ENCODE measurements around the gene HEATR5A.
"Not testable (repeated sequence)": the region's sequence is repeated elsewhere in the genome, so short reads cannot be mapped to it uniquely, and the experiment has no call there.

The HEATR5A gene

DNA sequence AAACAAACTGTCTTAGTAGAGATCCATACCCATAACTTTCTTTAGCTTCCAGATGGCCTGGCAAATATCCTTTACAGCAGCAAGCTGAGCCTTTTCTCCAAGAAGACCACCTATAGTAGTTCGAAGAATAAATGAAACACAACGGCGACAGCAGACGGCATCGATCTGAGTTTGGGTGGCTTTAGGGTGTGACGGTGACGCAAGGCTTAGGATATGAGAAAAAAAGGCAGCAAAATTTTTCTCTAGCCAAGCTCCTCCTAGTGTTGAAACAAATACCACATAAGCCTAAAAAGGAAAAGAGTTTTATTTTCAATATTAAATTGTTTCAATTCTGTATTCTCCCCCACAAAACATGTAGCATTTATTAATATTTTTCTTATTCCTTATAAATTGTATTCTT lies 33.3 kb downstream of the HEATR5A start:
- DNase-seq, result no peak

DNA sequence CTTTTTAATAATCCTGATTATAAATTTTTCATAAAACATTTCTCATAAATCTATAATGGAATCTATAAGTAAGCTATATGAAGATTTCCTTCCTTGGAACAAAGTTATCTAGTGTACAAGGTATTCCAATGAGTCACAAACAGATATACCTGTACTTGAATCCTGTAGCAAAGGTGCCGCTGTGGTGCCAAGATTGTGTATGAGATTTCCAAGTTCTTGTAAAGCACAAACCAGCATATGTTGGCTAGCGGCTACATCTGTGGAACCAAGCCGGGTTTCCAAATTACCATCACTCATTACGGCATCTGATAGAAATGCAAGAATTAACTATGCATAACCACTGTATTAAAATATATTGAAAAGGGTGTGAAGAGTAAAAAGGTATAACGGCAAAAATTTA lies 34.1 kb downstream of the HEATR5A start:
- DNase-seq, result no peak

DNA sequence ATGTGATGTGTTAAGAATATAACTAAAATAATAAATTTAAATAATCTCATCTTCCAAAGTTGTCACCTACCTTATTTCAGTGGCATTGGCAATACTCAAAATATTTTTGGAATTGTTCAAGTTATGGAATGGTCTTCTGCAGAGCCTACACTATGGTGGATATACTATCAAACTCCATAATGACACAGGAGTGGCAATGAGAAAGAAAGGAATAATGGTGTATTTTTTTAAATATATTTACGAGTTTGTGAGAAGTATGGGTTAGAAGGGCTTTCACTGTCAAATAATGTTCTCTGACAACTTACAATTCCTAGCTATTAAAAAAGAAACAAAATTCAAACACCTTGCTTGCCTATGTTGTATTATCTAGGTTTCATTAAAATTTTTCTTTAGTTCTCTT lies 38.1 kb downstream of the HEATR5A start:
- no peak for DNase-seq

DNA sequence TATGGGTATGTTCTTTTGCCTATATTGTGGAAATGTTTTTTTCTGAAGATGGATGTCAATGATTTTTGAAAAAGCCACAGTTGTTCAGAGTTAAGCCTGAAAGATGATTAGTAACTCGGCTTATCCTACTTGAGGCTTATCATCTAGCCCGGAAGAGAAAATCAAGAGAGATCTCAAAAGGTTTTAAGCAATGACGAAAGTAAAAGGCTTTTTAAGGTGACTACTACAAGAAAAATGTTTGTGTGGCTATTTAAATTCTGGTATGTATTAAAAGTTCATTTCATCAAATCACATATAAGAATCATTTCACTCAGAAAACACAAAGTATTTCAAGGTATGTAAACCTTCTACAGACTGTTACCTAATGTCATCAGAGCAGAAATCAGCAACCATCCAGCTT lies 40.2 kb downstream of the HEATR5A start:
- DNase-seq, result no peak

DNA sequence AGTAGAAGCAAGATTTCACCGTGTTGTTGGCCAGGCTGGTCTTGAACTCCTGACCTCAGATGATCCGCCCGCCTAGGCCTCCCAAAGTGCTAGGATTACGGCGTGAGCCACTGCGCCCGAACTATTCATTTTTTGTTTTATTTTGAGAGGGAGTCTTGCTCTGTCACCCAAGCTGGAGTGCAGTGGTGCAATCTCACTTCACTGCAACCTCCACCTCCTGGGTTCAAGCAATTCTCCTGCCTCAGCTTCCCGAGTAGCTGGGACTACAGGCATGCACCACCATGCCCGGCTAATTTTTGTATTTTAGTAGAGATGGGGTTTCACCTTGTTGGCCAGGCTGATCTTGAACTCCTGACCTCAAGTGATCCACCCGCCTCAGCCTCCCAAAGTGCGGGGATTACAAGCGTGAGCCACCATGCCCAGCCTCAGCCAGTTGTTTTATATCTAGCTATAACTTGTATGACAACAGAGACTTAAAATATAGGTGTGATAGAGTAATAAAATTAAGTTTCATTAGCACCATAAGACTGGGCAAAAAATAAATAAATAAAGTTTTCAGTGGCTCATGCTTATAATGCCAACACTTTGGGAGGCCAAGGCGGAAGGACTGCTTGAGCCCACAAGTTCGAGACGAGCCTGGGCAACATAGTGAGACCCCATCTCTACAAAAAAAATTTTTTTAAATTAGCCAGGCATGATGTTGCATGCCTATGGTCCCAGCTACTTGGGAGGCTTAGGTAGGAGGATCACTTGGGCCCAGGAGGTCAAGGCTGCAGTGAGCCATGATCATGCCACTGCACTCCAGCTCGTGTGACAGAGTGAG lies 41.0 kb downstream of the HEATR5A start:
- DNase-seq, result not testable (repeated sequence)

DNA sequence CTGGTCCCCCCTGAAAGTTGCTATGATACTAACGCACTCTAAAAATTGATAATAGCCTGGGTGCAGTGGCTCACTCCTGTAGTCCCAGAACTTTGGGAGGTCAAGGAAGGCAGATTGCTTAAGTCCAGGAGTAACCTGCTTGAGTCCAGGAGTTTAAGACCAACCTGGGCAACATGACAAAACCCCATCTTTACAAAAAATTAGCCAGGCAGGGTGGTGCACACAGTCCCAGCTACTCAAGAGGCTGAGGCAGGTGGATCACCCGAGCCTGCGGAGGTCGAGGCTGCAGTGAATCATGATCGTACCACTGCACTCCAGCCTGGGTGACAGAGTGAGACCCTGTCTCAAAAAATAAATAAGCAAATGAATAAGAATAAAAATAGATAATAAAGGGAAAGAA lies 42.9 kb downstream of the HEATR5A start:
- no peak for DNase-seq

DNA sequence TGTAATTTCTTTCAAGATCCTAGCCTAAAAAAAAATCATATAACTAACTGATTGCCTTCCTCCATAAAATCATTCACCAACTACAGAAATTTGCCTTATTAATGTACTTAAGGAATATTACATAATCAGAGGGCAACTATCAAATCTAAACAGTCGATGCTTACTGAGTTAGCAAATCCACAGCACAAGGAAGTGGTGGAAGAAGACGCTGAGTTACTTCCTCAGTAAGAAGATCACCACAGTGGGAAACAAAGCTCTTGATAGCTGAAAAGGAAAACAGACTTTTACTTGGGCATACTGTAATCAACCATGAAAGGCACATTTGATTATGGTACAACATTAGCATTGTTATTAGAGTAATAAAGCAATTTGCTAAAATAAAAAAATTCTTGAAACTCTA lies 48.7 kb downstream of the HEATR5A start:
- no peak for DNase-seq

DNA sequence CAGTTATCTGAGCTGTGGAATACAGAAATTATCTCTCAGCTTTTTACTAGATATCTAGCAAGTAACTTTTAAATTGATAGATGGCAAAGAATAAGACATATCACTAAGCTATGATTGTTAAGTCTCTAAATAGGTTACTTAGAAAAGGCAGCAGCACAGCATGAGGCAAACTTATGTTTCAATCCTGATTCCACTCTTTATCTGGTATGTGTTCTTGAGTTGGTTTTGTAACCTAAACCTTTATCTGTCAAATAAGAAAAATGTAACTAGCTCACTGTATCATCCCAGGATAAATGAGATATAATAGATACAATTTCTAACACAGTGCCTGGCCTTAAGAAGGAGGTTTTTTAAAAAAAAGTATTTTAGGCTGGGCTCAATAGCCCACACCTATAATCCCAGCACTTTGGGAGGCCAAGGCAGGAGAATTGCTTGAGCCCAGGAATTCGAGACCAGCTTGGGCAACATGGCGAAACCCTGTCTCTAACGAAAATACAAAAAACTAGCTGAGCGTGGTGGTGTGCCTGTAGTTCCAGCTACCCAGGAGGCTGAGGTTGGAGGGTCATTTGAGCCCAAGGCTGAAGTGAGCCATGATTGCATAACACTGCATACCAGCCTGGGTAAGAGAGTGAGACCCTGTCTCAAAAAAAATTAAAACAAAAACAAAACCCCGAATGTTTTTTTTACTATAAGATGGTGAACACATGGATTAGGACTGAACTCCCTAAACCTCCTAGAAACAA lies 56.8 kb downstream of the HEATR5A start:
- DNase-seq, result no peak

DNA sequence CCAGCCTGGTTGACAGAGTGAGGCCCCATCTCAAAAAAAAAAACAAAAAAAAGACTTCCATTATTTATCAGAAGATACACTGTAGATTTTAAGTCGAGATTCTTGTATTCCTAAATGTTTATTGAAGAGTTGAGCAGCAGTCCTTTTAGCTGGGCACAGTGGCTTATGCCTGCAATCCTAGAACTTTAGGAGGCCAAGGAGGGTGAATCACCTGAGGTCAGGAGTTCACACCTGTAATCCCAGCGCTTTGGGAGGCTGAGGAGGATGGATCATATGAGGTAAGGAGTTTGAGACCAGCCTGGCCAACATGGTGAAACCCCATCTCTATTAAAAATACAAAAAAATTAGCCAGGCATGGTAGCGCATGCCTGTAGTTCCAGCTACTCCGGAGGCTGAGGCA lies 57.6 kb downstream of the HEATR5A start:
- no peak for DNase-seq

DNA sequence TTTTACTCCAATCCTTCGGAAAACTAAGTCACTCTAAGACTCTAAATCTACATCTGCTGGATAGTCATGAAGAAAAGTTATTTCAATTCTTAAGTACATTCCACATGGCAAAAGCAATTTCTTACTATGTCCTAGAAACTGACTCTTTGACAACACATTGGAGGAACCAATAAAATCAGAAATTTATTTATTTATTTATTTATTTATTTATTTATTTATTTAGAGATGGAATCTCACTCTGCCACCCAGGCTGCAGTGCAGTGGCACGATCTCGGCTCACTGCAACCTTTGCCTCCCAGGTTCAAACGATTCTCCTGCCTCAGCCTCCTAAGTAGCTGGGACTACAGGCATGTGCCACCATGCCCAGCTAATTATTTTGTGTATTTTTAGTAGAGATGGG lies 58.6 kb downstream of the HEATR5A start:
- DNase-seq, result not testable (repeated sequence)

DNA sequence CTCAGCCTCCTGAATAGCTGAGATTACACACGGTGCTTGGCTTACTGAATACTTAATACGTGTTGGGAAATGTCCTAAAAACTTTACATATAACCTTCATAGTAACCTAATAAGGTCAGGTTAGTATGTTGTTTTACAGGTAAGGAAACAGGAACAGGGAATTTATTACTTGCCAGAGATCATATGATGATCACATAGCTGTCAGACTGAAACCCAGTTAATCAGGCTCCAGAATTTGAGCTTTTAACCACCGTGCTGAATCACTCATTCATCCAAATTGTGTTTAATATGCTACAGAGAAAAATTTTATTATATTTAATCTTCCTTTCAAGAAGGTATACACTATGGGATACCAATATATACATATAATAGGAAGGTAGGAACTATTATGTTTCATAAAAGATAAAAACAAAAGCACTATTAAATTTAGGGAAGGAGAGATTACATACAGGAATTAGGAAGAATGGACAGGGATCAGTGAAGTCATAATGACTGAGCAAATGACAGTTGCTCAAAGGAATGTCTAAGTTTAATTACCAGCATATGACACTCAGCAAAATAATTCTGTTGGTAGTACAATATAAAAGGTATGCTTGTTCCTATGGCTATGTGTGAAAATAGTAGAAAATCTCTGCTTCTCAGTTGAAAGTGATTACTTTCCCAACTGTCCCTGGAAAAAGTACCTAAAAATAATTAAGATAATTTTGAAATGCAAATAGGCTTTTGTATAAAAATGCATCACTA lies 59.3 kb downstream of the HEATR5A start:
- DNase-seq, result no peak

DNA sequence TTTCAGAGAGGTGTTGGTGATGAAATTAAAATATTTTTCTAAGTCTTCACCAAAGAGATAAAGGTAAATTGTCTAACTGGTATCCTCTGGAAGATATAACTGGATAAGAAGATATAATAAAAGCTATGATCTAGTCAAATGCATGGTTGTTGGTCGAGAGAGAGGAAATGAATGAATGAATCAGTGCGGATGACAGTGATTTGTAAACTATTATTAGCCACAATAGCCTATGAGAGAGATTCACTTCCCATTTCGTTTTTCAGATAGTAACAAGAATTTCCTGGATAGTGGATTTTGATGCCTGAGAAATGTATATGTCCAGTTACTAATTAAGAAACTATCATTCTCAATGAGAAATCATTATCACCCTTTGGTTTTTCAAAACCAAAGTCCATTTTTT lies 63.1 kb downstream of the HEATR5A start:
- no peak for DNase-seq

DNA sequence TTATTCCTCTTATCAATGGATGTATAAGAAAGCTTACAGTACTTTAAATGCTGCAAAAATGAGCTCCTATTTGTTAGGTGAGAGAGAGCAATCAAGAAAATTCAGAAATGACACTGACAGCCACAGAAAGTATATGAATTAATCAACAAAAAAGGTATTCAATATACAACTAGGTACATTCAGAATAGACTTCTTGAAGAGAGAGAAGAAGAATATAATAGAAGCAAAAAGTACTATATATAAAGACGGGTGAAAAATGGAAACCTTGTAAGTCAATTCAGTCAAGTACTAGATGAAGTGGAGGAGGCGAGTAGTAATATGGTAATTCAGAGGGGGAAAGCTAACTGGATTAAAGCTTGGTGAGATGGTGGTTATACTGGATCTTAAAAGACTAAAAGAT lies 74.3 kb downstream of the HEATR5A start:
- no peak for DNase-seq

DNA sequence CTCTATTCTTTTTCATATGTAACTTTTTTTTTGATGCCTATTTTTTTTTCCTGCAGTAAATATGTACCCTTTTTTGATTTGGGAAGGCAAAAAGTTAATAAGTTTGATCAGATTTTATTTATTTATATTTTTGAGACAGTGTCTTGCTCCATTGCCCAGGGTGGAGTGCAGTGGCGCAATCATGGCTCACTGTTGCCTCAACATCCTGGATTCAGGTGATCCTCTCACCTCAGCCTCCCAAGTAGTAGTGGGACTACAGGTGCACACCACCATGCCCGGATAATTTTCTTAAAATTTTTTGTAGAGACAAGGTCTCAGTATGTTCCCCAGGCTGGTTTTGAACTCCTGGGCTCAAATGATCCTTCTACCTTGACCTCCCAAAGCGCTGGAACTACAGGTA lies 79.1 kb downstream of the HEATR5A start:
- no peak for DNase-seq

DNA sequence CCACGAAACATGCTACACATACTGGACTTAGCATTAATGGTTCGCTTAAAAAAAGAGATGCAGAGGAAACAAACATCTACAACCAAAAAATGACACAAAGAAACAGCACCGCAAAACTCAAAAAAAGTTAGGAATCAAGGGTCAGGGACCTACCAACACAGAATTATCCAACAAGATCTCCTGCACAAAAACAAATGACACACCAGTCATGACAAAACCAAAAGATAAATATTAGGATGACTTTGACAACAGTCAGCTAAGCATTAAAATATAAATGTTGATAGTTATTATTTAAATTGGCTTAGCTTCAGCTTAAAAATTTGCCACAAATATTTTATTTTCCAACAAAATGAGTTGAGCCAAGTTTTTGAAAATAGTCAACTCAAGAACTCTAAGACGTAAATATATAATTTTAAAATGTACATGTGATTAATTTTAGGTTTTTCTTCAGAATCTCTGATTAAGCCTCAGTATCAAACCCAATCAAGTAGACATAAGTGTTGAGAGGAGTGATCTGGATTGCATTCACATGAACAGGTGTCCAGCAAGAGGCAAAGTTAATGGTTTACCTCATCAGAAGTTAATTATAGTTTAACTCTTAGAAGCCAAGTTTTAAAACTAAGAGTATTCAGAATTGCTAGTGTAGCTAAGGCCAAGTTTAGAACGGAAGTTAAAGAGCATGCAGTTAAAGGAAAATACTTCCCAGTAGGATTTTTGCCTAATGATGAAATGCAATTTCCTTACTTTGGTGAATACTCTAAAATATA lies 79.9 kb downstream of the HEATR5A start:
- DNase-seq, result no peak

DNA sequence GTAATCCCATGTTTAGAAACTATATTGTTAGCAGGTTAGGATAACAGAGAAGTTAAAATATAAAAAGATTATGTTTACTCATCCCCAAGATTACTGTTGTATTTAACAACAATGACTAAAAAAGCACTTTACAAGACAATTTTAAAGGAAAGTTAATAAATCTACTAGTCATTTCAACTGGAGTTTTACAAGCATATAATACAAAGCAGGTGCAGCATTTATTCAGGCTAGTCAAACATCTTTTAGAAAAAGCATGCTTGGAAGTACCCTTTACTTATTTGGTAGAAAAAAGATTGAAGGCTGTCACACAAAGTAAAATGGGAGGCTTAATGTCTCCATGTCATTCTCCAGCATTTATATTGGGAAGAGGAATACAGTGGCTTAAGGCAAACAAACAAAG lies 80.6 kb downstream of the HEATR5A start:
- DNase-seq, result no peak

DNA sequence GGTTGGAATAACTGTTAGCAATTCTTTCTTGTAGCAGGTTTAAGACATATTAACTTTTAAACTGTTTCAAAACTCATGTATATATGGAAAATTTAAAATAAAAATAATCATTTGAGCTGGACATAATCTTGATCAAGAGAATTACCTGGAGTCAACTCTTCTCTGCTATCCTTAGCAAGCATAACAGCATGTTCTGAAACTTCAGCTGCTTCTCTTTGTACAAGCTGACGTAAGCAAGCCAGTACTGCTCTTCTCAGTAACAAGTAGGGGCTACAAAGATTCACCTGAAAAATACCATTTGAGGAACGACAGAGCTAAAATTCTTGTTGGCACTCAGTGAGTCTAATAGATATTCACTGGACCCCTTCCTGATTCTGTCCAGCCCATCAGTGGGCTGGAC lies 83.0 kb downstream of the HEATR5A start:
- DNase-seq, result no peak

DNA sequence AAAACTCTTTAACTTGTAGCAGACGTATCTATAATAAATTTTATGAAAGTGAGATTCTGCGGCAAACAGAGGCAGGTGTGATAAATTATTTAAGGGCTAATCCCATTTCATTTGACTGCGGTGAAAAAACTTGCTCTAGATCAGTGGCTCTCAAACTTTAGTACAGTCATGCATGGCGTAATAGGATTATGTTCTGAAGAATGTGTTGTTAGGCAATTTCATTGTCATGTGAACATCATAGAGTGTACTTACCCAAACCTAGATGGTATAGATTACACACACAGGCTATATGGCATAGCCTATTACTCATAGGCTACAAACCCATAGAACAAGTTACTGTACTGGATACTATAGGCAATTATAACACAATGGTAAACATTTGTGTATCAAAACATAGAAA lies 83.7 kb downstream of the HEATR5A start:
- no peak for DNase-seq

DNA sequence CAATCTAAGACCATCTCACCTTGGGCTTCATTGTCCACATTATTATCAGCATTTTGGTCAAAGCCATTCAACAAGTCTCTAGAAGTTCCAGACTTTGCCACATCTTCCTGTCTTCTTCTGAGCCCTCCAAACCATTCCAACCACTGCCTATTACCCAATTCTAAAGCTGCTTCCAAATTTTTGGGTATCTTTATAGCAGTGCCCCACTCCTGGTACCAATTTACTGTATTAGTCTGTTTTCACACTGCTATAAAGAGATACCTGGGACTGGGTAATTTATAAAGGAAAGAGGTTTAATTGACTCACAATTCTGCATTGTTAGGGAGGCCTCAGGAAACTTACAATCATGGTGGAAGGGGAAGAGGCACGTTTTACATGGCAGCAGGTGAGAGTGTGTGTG lies 89.0 kb downstream of the HEATR5A start:
- DNase-seq, result not testable (repeated sequence)

DNA sequence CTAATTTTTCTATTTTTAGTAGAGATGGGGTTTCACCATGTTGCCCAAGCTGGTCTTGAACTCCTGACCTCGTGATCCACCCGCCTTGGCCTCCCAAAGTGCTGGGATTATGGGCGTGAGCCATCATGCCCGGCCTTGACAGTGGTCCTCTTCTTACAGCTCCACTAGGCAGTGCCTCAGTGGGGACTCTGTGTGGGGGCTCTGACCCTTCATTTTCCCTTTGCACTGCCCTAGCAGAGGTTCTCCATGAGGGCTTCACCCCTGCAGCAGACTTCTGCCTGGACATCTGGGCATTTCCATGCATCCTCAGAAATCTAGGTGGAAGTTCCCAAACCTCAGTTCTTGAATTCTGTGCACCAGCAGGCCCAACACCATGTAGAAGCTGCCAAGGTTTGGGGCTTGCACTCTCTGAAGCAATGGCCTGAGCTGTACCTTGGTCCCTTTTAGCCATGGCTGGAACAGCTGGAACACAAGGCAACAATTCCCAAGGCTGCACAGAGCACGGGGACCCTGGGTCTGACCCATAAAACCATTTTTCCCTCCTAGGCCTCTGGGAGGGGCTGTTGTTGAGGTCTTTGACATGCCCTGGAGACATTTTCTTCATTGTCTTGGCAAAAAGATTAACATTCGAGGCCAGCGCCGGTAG lies 90.4 kb downstream of the HEATR5A start:
- DNase-seq, result not testable (repeated sequence)

DNA sequence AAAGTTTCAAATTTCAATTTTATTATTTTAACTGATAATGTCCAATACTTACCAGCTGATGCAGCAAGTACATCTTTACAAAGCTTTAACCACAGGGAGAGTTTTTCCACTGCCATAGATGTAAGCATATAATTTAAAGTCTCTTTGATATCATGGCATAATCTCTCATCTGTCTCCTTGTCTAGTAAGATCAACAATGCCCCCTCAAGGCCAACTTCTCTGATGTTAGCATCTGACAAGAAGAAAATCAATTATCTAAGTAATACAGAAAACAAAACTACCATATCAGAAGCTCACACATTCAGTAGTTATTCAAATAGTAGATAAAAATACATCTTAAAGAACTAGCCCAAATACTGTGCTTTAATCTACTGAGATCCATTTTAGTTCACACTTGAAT lies 94.2 kb downstream of the HEATR5A start:
- no peak for DNase-seq

DNA sequence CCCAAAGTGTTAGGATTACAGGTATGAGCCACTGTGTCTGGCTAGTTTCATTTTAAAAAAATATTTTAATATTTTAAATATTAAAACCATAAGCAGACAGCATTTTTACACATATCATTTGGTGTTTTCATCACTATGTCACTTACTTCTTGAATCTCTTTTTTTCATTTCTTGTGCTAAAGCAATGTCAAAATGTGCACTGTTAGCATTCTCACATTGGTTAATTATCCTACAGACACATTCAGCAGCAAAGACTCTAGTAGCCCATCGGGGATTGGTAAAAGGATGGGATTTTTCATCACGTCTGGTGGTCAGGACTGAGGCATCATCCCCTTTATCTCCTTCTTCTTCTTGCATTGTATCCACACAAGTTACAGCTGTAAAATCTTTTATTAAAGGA lies 96.9 kb downstream of the HEATR5A start:
- DNase-seq, result no peak
